SHP77 treated with DMSO at 0.1 percent for 48 hours (cell line): Measurements from ENCODE around the gene FAM83D.
A peak's percentile ranks its signal among the peaks of the same experiment; 100 is the strongest.
"Not testable (repeated sequence)": the region's sequence is repeated elsewhere in the genome, so short reads cannot be mapped to it uniquely, and the experiment has no call there.

Source experiments
- DNase-seq: peaks from one replicate; lab custom pipeline; 2025; lab: John Stamatoyannopoulos, UW

Gene FAM83D

GRCh38 chr20:38935285-38935684 lies 9.1 kb downstream of the FAM83D start:
- no peak for DNase-seq

GRCh38 chr20:38935967-38936407 lies 9.8 kb downstream of the FAM83D start:
- DNase-seq = no peak

GRCh38 chr20:38937000-38937399 lies 10.8 kb downstream of the FAM83D start:
- DNase-seq = no peak

- DNase-seq = no peak
Measured at GRCh38 chr20:38937978-38938473, 11.8 kb downstream of the FAM83D start.

GRCh38 chr20:38939686-38940085 lies 13.5 kb downstream of the FAM83D start:
- no peak for DNase-seq

- no peak for DNase-seq
Measured at GRCh38 chr20:38940644-38941043, 14.4 kb downstream of the FAM83D start.

GRCh38 chr20:38941726-38942389 lies 15.6 kb downstream of the FAM83D start:
- no peak for DNase-seq

- DNase-seq = no peak
Measured at GRCh38 chr20:38945012-38945411, 18.8 kb downstream of the FAM83D start.

GRCh38 chr20:38946836-38947235 lies 20.6 kb downstream of the FAM83D start:
- no peak for DNase-seq

- DNase-seq = no peak
Measured at GRCh38 chr20:38947931-38948362, 21.7 kb downstream of the FAM83D start.

GRCh38 chr20:38950254-38950653 lies 24.0 kb downstream of the FAM83D start:
- DNase-seq = no peak

GRCh38 chr20:38951611-38952010 lies 25.4 kb downstream of the FAM83D start:
- no peak for DNase-seq

- no peak for DNase-seq
Measured at GRCh38 chr20:38952153-38952552, 25.9 kb downstream of the FAM83D start.

- no peak for DNase-seq
Measured at GRCh38 chr20:38953630-38954340, 27.6 kb downstream of the FAM83D start.

GRCh38 chr20:38957235-38957876 lies 31.1 kb downstream of the FAM83D start:
- DNase-seq = no peak

GRCh38 chr20:38957915-38958485 lies 31.8 kb downstream of the FAM83D start:
- no peak for DNase-seq

GRCh38 chr20:38960187-38960687 lies 34.0 kb downstream of the FAM83D start:
- not testable (repeated sequence) for DNase-seq

GRCh38 chr20:38961530-38962043 lies 35.4 kb downstream of the FAM83D start:
- DNase-seq = no peak

GRCh38 chr20:38962044-38962927 lies 36.1 kb downstream of the FAM83D start, which contains the start of gene DHX35:
Gene DHX35, plus strand, starts transcription at chr20:38962344. Its CDS starts 24 bp downstream, at chr20:38962368.
- DNase-seq = peak; percentile 67

- DNase-seq = no peak
Measured at GRCh38 chr20:38962928-38963401, 36.7 kb downstream of the FAM83D start.

GRCh38 chr20:38963745-38964144 lies 37.5 kb downstream of the FAM83D start:
- DNase-seq = no peak
